HG02678 (cell line): ENCODE results near the gene PERCC1.

Experiments used
- ATAC-seq: cut with Tn5 transposase; IDR thresholded peaks from one replicate; pipeline ENCODE4 v1.9.1; 2021; ENCODE audit warnings: mild to moderate bottlenecking, moderate library complexity; ENCODE audit not compliant: unreplicated experiment

PERCC1 gene

GRCh38 chr16:1430759-1431496 is at the start of gene PERCC1:
Gene PERCC1 (plus strand): TSS chr16:1431078. CDS start chr16:1432594, 1,516 bp downstream.
- no peak for ATAC-seq

GRCh38 chr16:1381612-1382406 is 49.1 kb upstream of the PERCC1 start:
- no peak for ATAC-seq

GRCh38 chr16:1383556-1383955 is 47.3 kb upstream of the PERCC1 start:
- ATAC-seq = no peak

GRCh38 chr16:1385232-1385631 is 45.6 kb upstream of the PERCC1 start:
- no peak for ATAC-seq

GRCh38 chr16:1387331-1387730 is 43.5 kb upstream of the PERCC1 start:
- ATAC-seq = no peak

GRCh38 chr16:1389762-1390161 is 41.1 kb upstream of the PERCC1 start:
- no peak for ATAC-seq

- ATAC-seq = no peak
Measured at GRCh38 chr16:1390239-1390779, 40.6 kb upstream of the PERCC1 start.

- no peak for ATAC-seq
Measured at GRCh38 chr16:1392826-1393225, 38.1 kb upstream of the PERCC1 start.

GRCh38 chr16:1393613-1394176 is 37.2 kb upstream of the PERCC1 start:
- ATAC-seq = no peak

- no peak for ATAC-seq
Measured at GRCh38 chr16:1394367-1394951, 36.4 kb upstream of the PERCC1 start.

GRCh38 chr16:1395444-1396031 is 35.3 kb upstream of the PERCC1 start:
- no peak for ATAC-seq

GRCh38 chr16:1397779-1398178 is 33.1 kb upstream of the PERCC1 start:
- no peak for ATAC-seq

GRCh38 chr16:1398351-1398750 is 32.5 kb upstream of the PERCC1 start:
- no peak for ATAC-seq

GRCh38 chr16:1398826-1399581 is 31.9 kb upstream of the PERCC1 start:
- ATAC-seq = no peak

GRCh38 chr16:1401061-1401757 is 29.7 kb upstream of the PERCC1 start:
- ATAC-seq = no peak

- no peak for ATAC-seq
Measured at GRCh38 chr16:1401758-1402154, 29.1 kb upstream of the PERCC1 start.

- ATAC-seq = no peak
Measured at GRCh38 chr16:1403036-1403435, 27.8 kb upstream of the PERCC1 start.

GRCh38 chr16:1403733-1404132 is 27.1 kb upstream of the PERCC1 start:
- no peak for ATAC-seq

GRCh38 chr16:1407753-1408152 is 23.1 kb upstream of the PERCC1 start:
- no peak for ATAC-seq
